GM19438 (cell line): ENCODE data around the gene SYTL5.
"Not testable (repeated sequence)": the region's sequence is repeated elsewhere in the genome, so short reads cannot be mapped to it uniquely, and the experiment has no call there.

Experiments
- ATAC-seq: cut with Tn5 transposase; IDR thresholded peaks from one replicate; pipeline ENCODE4 v1.9.1; 2021; ENCODE audit warnings: low read depth; ENCODE audit not compliant: unreplicated experiment

Gene SYTL5

DNA sequence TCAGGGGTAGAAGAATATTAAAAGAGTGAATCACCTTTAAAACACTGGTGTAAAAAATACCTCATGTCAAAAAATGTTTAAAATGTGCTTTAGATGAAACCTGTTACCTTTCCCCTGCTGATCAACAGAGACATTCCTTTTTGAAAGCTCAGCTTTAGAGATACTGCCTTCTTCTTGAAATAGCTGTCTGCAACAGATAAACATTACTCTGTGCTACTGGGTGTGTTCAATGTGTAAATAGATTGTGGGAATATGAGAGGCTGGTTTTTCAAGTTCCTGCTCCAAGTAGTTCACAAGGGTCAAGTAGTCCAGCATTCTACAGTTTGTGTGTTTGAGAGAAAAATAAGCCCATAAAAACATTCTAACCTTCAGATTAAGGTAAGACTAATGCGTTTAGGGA, at the start of gene SYTL5:
SYTL5 (plus strand) TSS at position 263 of the 400 bp plus-strand sequence. CDS start 27,337 bp downstream, outside the sequence.
- no peak for ATAC-seq

DNA sequence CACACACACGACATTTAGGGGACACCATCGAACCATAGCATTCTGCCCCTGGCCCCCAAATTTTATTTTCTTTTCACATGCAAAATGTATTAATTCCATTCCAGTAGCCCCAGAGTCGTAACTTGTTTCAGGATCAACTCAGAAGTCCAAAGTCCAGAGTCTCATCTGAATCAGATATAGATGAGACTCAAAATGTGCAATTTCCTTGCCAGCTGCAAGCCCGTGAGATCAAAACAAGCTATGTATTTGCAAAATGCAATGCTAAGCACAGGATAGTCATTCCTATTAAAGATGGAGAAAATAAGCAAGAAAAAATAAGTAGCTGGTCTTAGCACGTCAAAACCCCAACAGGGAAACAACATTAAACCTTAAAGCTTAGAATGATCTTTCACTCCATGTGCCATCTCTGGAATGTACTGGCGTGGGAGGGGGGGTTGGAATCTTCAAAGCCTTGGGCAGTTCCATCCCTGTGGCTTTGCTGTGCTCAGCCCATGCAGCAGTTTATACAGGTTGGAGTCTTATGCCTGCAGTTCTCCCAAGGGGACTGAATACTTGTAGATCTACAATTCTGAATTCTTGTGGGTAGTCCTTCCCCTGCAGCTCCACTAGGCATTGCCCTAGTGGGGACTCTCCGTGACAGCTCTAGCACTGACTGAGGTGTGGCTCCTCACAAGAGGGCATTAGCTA, 47.7 kb upstream of the SYTL5 start:
- no peak for ATAC-seq

DNA sequence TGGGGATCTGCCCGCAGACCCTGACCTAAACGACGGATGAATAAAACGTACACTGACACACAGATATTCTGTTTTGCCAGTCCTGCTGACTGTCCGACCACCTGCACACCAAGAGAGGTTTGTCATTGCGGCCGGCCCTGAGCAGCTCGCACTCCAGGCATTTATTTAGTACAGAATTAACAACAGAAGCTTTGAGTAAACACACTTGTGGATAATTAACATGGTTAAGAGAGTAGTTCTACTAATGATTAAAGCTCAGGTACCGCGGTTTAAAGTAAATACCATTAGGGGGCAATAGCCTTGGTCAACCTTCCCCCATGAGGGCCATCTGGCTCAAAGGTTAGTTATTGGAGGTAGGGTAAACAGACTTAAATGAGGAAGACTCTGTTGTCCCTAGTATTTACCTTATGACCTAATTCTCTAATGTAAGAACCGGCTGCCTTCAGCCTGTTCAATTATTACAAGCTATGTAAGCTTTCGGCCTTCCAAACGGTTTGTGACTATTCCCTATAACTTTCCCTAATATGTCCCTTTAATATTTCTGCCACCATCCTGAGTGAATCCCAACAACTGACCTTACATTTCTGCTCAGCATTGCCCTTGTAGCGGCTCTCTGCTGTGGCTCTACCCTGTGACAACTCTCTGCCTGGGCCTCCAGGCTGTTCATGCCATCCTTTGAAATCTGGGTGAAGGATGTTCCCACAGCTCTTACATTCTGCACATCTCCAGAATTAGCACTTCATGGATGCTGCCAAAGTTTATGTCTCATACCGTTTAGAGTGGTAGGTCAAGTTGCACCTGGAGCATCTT, 46.9 kb upstream of the SYTL5 start:
- no peak for ATAC-seq

DNA sequence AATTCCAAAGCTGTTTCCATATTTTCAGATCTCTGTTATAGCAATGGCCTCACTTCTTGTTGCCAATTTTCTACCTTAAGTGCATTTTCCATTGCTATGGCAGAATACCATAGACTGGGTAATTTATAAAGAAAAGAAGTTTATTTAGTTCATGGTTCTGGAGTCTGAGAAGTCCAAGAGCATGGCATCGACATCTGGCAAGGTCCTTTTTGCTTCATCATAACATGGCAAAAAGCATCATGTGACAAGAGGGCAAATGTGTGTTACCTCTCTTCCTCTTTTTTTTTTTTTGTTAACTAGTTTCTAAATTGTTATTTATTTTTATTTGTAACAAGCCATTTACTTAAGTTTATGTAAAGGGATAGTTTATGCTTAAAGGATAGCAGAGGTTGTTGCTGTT, 45.2 kb upstream of the SYTL5 start:
- ATAC-seq: no peak

DNA sequence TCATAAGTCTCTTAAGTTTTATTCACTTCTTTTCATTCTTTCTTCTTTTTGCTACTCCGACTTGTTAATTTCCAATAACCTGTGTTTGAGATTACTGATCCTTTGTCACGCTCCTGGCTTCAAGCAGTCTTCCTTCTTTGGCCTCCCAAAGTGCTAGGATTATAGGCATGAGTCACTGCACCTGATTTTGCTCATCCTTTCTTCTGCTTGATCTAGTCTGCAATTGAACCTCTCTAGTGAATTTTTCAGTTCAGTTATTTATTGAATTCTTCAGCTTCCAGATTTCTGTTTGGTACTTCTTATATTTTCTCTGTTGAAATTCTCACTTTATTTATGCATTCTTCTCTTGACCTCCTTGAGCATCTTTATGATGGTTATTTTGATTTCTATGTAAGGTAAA, 38.6 kb upstream of the SYTL5 start:
- no peak for ATAC-seq

DNA sequence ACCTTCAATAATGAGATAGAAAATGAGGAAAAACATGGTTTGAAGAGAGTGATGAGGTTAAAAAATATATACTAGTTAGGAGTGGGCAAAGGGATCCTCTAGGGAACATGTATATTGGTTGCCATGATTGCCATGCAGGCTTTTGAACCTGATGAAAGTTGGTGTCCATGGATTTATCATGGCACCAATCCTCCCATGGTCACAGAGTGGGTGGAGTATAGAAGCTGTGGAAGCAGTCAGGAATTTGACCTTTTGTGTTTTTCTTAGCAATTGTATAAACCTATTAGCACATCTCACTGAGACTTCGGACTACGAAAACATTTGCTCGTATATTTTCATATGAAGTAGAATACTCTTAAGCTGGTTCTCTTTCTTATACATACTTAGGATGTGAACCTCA, 30.9 kb upstream of the SYTL5 start:
- no peak for ATAC-seq

DNA sequence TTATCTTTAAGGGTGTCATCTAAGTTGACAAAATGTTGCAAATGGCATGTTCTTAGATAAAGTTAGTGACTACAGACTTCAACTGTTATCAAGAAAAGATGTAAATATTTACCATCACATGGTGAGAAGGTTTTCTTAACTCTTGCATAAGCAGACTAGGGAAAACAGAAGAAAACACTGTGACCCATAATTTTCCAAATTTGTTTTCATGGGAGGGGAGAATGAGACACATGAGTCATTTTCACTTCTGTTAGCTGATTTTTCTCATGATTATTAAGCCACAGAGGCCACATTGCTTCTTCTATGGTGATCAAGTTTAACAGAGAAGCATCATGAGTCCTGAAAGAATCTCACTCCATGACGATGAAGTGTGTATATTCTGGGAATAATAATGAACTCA, 30.2 kb upstream of the SYTL5 start:
- no peak for ATAC-seq

DNA sequence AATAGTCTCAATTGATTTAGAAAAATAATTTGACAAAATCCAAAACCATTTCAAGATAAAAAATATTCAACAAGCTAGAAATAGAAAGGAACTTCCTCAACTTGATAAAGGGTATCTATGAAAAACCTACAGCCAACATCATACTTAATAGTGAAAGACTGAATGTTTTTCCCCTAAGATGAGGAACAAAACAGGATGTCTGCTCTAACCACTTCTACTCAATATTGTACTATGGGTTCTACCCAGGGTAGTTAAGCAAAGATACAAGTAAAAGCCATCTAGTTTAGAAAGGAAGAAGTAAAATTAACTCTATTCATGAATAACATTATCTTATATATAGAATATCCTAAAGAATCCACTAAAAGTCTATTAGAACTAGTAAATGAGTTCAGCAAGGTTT, 21.5 kb upstream of the SYTL5 start:
- ATAC-seq: no peak

DNA sequence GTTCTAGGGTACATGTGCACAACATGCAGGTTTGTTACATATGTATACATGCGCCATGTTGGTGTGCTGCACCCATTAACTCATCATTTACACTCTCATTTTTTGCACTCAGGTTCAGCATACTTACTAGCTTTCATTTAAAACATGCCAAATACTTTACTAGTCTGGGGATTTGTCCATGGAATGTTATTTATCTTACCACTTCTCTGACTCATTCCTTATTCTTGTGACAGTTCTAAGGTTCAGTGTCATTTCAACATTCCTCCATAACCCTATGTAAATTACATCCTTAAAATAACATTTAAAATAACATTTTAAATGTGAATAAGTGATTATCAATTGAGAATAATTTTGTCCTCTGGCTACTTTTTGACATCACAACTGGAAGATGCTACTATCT, 19.5 kb upstream of the SYTL5 start:
- no peak for ATAC-seq

DNA sequence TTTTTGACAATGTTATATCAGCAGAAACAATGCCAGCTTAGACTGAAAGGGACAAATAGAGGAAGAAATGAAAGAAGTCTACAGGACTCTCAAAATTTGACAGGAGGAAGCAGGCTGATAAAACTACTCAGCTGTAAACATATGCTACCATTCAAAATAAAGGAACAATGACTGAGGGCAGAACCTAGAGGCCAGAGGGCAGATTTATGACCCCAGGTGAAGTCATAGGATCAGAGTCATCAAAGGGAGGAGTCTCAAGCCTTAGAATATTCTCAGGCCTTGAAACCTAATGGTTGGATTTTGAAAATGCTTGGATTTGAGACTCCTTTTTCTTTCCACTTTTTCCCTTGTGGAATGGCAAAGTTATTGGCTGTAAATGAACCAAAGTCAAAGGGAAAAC, 17.0 kb upstream of the SYTL5 start:
- ATAC-seq: no peak

DNA sequence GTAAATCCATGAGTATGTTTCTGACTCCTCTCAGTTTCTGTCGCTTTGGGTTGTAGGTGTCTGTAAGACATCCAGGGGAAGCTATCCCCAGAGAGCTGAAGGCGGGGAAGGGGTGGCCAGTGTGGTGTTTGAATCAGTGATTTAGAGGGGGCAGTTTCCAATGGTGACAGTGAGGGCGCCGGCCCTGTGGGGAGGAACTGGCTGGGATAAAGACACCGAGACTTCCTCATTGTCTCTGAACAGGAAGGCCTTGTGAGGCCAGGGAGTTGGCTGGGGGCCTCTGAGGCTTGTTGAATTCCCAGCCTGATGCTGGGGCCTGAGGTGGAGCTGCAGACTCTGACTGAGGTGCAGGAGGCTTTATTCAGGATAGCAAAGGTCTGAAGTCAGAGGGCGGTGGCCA, 15.1 kb upstream of the SYTL5 start:
- ATAC-seq: not testable (repeated sequence)

DNA sequence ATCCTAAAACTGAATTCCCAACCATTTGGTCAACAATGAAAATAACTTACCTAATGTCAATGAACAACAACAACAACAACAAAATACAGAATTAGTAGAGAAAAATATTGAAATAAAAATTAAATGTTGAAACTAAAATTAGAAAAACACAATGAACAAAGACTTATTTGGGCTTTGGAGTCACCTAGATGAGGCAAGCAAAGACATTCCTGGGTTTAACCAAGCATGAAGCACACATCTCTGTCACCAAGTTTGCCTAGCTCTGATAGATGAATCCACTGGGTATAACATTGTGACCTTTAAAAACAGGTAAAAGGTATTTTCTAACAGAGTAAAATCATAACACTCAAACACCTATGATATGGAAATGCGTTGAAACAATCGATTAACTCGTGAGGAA, 13.2 kb upstream of the SYTL5 start:
- no peak for ATAC-seq

DNA sequence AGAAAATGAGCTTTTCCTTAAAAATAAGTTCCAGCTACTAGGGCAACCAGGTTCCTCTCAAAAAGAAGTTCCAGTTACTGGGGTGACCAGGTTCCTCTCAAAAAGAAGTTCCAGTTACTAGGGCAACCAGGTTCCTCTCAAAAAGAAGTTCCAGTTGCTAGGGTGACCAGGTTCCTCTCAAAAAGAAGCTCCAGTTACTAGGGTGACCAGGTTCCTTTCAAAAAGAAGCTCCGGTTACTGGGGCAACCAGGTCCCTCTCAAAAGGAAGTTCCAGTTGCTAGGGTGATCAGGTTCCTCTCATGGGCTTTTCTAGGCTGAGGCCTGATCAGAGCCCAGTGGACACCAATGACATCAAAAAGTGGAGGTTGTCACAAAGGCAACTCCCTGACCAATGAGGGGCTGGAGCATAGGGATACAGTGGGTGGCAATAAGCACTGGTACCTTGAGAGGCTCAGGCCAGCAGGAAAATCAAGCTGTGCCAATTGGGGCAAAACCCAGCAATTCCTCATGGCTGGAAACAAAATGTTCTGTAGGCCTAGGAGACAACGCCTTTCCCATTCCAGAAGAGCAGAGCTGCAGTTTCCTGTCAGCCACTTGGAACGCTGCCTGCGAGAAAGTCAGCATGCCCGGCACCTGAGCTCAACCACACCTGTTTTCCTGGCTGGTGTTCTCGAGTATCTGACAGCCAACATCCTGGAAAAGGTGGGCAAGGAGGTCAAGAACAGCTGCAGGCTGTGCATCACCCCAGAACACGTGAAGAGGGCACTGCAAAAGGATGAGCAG, 12.3 kb upstream of the SYTL5 start:
- peak; percentile 55 for ATAC-seq

DNA sequence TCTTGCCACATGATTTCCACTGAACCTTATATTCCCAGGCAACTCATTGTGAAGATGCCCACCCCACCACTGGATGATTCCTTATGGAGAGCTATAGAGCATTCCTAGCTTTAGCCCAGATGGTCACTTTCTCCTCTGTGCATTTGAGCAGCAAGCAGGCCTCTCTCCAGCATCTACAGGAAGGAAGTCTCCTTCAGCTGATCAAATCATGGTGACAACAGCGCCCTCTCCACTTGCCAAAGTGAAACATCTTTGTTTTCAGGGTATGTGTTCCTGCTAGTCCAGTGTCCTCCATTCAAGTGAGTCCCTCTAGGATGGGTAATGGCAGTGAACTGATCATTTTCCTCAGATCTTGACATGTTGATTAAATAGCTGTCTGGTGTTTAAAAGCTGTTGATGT, 10.9 kb upstream of the SYTL5 start:
- no peak for ATAC-seq

DNA sequence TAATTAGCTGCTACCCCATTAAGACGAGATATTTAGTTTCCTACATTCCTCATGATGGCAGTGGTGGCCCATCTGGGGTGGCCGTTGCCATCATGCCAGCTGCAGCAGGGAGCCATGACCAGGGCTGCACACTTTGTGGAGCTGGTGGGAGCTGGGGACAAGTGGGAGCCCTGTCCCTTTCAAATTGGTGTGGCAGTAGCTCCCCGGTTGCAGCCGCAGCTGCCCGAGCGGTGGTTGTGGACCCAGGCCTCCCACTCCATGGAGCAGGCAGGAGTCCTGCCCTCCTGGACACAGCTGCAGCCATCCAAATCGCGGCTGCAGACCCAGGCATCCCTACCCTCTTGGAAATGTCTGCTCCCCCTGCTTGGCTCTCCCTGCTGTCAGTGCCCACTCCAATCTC, 9.3 kb upstream of the SYTL5 start:
- ATAC-seq: no peak

DNA sequence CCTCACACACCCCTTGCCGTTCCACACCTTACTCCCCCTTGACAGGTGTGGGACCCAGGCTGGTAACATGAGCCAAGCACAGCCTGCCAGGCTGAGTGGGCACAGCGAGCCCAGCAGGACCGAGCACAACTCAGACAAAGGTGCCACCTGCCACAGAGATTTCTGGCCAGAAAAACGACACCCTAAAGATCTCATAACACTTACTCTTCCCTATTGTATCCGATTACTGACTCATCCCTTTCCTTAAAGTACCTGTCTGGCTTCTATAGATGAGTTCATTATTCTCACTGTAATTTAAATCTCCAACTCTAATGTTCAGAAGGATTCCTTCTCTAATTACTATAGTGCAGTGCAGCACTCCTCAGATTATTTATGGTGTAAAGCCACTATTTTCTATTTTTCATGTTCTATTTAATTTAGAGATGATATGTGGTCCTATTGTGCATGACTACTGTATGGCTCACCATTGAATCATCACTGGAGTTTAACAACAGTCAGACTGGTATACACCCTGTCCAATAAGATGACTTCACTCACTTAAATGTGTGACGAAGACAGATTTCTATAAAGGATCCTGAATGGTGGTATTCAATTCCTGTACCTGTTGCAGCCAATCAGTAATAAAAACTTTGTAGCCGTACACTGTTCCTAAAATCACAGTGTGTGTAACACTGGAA, 7.6 kb upstream of the SYTL5 start:
- no peak for ATAC-seq

DNA sequence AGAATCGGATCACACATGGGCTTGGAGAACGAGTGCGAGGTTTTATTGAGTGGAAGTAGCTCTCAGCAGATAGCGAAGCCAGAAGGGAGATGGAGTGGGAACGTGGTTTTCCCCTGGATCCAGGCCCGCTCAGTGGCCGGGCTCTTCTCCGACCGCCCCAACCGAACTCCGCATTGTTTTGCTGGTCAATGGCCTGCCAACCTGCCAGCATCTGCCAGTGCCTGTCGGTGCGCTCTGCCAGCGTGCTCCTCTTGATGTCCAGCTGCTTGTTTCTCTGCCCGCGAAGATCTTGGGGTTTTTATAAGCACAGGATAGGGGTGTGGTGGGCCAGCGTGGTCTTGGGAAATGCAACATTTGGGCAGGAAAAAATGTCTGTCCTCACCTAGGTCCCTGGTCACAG, 5.6 kb upstream of the SYTL5 start:
- no peak for ATAC-seq

DNA sequence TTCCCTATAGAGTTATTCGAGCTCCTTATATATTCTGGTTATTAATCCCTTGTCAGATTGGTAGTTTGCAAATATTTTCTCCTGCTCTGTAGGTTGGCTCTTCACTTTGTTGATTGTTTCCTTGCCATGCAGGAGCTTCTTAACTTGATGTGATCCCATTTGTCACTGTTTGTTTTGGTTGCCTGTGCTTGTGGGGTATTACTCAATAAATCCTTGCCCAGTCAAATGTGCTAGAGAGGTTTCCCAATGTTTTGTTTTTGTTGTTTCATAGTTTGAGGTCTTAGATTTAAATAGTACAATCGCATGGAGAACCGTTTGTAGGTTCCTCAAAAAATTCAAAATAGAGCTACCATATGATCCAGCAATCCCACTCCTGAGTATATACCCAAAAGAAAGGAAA, 2.3 kb upstream of the SYTL5 start:
- ATAC-seq: no peak

DNA sequence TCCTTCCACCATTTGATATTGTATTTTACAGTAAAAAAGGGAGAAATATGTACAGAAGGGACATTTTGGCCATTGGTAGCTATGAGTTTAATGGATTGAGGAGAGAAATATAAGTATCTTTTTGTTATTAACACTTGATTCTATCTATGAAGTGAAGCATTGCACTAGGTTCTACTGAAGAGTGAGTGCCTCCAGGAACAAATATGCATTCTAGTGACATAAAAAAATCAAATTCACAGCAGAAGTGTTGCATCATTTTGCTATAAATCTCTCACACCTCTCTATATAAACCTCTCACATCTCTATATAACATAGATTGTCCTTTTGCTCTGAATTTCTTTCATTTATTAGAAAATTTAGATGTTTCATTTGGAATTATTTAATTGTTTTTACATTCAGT, 425 bp downstream of the SYTL5 start:
- ATAC-seq: no peak

DNA sequence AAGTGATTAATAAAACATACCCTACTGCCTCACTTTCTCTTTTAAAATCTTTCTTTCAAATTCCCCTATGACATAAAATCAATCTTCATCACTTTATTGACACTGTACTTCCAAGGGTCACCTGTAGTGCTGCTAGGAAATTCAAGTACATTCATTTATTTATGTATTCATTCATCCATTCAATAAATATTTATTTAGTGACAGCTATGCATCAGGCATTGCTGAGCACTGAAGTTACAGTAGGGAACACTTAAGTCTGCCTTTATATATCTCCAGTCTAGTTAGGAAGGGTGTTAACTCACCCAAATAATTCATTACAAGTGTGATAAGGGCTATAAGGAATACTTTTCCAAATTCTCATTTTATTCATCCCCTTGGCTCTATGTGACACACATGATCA, 2.3 kb downstream of the SYTL5 start:
- no peak for ATAC-seq

DNA sequence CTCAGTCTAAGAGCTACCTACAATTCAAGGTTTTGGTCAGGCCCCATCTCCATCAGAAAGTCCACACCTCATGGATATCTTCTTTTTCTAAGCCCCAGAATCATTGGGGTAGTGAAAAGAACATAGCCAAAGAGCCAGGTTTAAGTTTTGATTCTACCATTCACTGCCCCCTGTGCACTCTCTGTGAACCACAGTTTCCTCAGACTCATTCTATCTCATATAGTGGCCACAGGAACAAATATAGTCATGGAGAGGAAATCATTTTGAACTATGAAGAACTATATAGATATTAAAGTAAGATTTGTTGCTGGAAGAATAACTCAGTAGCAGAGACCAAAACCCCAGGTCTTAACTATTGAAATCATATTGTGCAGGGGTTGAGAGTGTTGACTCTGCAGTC, 3.3 kb downstream of the SYTL5 start:
- ATAC-seq: no peak
